HG03442 (cell line): ENCODE results near the gene ZFAND4.
"Not testable (repeated sequence)": the region's sequence is repeated elsewhere in the genome, so short reads cannot be mapped to it uniquely, and the experiment has no call there.

Experiments
- ATAC-seq: cut with Tn5 transposase; IDR thresholded peaks from one replicate; pipeline ENCODE4 v1.9.1; 2021; ENCODE audit warnings: mild to moderate bottlenecking, moderate library complexity; ENCODE audit not compliant: unreplicated experiment

The ZFAND4 gene

GRCh38 chr10:45592432-45592831, 80.1 kb downstream of the ZFAND4 start:
- no peak for ATAC-seq

- ATAC-seq, result no peak
Measured at GRCh38 chr10:45591280-45591679, 81.3 kb downstream of the ZFAND4 start.

- ATAC-seq, result no peak
Measured at GRCh38 chr10:45589868-45590267, 82.7 kb downstream of the ZFAND4 start.

- ATAC-seq, result no peak
Measured at GRCh38 chr10:45589009-45589408, 83.6 kb downstream of the ZFAND4 start.

GRCh38 chr10:45586028-45586824, 86.3 kb downstream of the ZFAND4 start:
- ATAC-seq, result no peak

- ATAC-seq, result no peak
Measured at GRCh38 chr10:45585131-45585530, 87.4 kb downstream of the ZFAND4 start.

- ATAC-seq, result no peak
Measured at GRCh38 chr10:45582386-45582781, 90.2 kb downstream of the ZFAND4 start.

- ATAC-seq, result no peak
Measured at GRCh38 chr10:45581582-45582385, 90.8 kb downstream of the ZFAND4 start.

- peak; percentile 34 for ATAC-seq
Measured at GRCh38 chr10:45581216-45581549, 91.4 kb downstream of the ZFAND4 start.

GRCh38 chr10:45580371-45581215, 92.0 kb downstream of the ZFAND4 start:
- peak; percentile 61 for ATAC-seq

GRCh38 chr10:45578384-45578971, 94.1 kb downstream of the ZFAND4 start:
- ATAC-seq, result no peak

GRCh38 chr10:45575966-45576597, 96.5 kb downstream of the ZFAND4 start:
- no peak for ATAC-seq

GRCh38 chr10:45575032-45575761, 97.4 kb downstream of the ZFAND4 start:
- not testable (repeated sequence) for ATAC-seq

- ATAC-seq, result no peak
Measured at GRCh38 chr10:45569471-45569870, 103.1 kb downstream of the ZFAND4 start.

GRCh38 chr10:45566415-45566814, 106.2 kb downstream of the ZFAND4 start:
- ATAC-seq, result no peak
